ENCODE results near the gene TWIST1.

DNA sequence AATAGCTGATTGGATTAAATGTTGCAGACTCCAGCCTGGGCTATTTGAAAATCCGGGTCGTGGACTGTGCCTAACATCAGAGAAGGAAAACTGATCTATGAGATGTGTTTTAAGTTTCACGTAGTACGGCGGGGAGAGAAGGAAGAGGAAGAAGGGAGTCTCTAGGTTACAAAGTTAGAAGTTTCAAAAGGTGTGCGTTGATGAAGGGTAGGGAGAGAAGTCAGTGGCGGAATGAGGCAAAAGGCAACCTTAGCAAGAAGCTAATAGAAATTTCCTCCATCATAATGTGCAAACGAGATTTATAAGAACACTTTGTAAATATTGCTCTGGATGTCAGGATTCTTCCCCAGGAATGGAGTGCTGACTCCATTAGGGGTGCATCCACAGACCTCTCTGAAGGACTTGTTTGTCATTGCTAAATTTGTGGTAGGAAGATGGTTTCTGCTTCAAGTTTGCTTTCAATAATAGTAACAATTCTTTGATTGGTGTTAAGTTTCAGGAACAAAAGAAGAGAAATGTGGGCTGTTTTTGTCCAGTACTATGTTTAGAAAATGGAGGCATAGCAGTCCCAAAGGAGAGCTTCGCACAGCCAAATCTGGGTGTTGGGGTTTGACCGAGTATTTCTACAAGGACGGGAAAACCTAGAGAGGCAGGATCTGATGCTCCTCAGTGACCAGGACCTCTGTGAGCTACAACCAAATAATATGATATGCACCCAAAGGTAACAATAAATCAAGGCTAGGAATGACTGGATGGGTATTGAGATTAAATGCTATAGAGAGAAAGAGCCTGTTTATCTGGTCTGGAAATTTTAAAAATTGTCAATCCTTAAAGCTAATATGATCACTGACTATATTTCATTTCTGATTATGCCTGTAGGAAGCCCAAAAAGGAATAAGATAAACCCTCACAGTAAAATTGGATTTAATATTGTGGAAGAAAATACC is 8.2 kb downstream of the TWIST1 start:
- TF ChIP-seq CTCF (IDR thresholded peaks at IDR 0.05; ENCODE audit: insufficient read depth, low read length) (no peak), POLR2AphosphoS5 (IDR thresholded peaks at IDR 0.05; ENCODE audit: low read depth) (no peak), SPI1 (IDR thresholded peaks at IDR 0.05; ENCODE audit: borderline replicate concordance, low read depth) (no peak), GABPA (IDR thresholded peaks at IDR 0.05; ENCODE audit: low read depth) (no peak)
- TF ChIP-seq, protein P1, sequence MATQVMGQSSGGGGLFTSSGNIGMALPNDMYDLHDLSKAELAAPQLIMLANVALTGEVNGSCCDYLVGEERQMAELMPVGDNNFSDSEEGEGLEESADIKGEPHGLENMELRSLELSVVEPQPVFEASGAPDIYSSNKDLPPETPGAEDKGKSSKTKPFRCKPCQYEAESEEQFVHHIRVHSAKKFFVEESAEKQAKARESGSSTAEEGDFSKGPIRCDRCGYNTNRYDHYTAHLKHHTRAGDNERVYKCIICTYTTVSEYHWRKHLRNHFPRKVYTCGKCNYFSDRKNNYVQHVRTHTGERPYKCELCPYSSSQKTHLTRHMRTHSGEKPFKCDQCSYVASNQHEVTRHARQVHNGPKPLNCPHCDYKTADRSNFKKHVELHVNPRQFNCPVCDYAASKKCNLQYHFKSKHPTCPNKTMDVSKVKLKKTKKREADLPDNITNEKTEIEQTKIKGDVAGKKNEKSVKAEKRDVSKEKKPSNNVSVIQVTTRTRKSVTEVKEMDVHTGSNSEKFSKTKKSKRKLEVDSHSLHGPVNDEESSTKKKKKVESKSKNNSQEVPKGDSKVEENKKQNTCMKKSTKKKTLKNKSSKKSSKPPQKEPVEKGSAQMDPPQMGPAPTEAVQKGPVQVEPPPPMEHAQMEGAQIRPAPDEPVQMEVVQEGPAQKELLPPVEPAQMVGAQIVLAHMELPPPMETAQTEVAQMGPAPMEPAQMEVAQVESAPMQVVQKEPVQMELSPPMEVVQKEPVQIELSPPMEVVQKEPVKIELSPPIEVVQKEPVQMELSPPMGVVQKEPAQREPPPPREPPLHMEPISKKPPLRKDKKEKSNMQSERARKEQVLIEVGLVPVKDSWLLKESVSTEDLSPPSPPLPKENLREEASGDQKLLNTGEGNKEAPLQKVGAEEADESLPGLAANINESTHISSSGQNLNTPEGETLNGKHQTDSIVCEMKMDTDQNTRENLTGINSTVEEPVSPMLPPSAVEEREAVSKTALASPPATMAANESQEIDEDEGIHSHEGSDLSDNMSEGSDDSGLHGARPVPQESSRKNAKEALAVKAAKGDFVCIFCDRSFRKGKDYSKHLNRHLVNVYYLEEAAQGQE (IDR thresholded peaks at IDR 0.05; ENCODE audit: insufficient replicate concordance, low read depth): no peak
